ENCODE results near the gene DHRS1.

DHRS1 gene
- 1.9 to 22.6 (median 8.1) reads per million in 9 experiments for total RNA-seq

DNA sequence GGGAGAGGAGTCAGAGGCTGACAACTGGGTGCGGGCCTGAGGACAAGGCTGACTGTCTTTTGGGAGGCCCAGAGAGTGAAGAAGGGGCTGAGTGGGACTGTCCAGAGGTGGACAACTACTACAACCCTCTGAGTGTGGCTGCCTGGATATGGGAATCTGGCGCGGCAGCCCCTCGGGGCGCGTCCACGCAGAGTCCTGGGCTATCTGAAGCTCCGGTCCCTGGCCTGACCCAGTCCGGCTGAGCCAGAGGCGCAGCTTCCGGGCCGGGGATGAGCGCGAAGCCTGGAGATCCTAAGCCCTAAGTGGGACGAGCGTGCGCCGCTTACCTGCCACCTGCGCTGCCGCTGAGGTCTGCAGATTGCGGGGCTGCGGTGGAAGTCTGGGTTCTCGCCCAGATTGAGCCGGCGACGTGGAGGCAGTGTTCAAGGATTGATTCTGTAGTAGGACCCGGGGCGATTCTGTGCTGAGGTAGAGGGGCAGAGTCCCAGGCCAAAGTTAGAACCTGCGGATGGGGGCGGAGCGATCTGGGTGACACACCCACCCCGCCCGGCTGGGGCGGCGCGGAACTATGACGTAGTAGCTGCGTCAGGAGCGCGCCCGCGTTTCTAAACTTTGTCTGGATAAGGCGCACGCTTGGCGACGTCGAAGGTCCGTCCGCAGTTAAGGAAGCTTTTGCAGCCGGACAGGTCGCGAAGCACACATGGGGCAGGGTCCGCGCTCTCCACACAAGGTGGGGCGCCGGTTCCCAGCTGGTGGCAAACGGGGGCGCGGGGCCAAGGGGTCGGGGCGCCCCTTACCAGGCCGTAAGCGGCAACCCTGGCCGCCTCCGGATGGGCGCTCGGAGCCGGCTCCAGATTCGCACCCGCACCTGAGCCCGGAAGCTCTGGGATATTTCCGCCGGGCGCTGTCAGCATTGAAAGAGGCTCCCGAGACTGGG lies at the start of gene DHRS1, which contains the start of gene NOP9:
Gene DHRS1 (minus strand): TSS at position 526 of the 937 bp plus-strand sequence. CDS start 674 bp downstream, outside the sequence.
Gene NOP9 (plus strand): TSS at position 596 of the 937 bp plus-strand sequence. CDS start 105 bp downstream, at position 701.
- Mint-ChIP-seq H3K4me1 (ENCODE audit: low read depth in 2 of 2) (peaks cover 33 to 51% of the 10 kb centered on the region in 2 donors), H3K4me3 (peak within 1 kb of the TSS; percentile 89 to 91), H3K27me3 (no peaks in the 10 kb centered on the region), H3K36me3 (ENCODE audit: insufficient read depth) (peaks cover 50% of the 10 kb centered on the region), H3K9me3 (no peaks in the 10 kb centered on the region), H3K27ac (peak within 1 kb of the TSS; percentile 91 to 96)
- ATAC-seq (replicated peaks) (peak; percentile 82), DNase-seq (peak; percentile 93 to 95 (median 93))

DNA sequence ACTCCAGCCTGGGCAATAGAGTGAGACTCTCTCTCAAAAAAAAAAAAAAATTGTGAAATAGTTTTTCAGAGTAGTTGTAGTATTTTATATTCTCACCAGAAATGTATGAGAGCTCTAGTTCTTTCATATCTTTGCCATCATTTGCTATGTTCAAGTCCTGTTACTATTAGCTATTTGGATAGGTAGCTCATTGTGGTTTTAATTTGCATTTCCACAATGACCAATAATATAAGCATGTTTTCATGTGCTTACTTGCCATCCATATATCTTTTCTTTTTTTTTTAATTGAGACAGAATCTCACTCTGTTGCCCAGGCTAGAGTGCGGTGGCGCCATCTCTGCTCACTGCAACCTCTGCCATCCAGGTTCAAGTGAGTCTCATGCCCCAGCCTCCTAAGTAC lies 48.6 kb upstream of the DHRS1 start:
- Mint-ChIP-seq H3K9me3 (no peaks in the 10 kb centered on the region), H3K4me3 (no peak overlapping the region), H3K4me1 (ENCODE audit: low read depth in 2 of 2) (no peaks in the 10 kb centered on the region), H3K27me3 (peaks cover 70 to 75% of the 10 kb centered on the region in 2 donors), H3K36me3 (ENCODE audit: insufficient read depth) (no peaks in the 10 kb centered on the region), H3K27ac (no peak overlapping the region)
- DNase-seq (no peak), ATAC-seq (replicated peaks) (no peak)

DNA sequence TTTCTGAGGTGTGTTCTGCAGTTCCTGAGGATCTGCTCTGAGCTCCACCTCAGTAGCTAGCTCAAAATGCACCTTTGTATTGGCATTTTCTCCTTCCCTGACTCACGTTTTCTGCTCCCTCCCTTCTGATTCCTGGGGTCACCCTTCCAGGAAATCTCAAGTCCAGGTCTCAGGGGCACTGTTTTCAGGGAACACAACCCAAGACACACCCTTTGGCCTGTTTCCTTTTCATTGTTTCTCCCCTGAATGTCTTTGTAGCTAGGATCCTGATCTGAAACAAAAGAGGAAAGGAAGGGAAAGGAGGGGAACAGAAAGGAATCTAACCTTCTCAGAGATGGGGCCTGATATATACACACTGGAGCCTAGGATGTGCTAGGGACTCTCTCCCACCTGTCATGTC lies 47.6 kb upstream of the DHRS1 start:
- no peak for DNase-seq
- no peak overlapping the region for H3K4me3 Mint-ChIP-seq
- no peaks in the 10 kb centered on the region for H3K36me3 Mint-ChIP-seq (ENCODE audit: insufficient read depth)
- no peak overlapping the region for H3K27ac Mint-ChIP-seq
- ATAC-seq (replicated peaks), result no peak
- H3K9me3 Mint-ChIP-seq, result no peaks in the 10 kb centered on the region
- no peaks in the 10 kb centered on the region for H3K4me1 Mint-ChIP-seq (ENCODE audit: low read depth in 2 of 2)
- peaks cover 64 to 73% of the 10 kb centered on the region in 2 donors for H3K27me3 Mint-ChIP-seq

DNA sequence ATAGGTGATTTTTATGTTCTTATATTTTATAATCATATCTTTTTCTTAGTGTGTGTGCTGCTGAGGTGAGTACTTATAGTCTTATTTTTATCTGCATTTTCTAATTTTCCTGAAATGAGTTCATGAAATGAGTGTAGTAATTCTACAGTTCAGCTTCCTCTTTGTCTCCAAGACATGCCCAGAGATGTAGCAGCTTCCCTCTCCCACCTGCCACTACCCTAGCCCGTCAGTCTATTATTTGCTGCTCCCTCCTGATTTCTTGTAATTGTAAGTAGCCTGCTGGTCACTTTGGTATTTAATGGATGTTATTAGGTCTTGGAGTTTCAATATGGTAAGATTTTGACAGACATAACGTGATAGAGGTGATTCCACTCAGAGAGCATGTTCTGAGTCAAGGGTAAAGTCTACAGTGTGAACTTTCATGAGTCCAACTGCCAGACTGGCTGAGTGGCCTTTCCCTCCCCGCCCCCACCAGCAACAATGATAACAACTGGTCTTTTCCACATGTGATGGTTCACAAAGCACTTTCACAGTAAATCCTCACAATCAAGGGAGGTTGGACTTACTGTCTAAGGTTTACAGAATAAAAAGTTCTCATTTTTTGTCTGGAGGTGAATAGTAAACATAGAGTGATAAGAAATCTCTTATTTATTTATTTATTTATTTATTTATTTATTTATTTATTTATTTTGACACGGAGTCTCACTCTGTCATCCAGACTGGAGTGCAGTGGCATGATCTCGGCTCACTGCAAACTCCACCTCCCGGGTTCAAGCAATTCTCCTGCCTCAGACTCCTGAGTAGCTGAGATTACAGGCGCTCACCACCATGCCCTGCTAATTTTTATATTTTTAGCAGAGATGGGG lies 44.4 kb upstream of the DHRS1 start:
- ATAC-seq (replicated peaks) (no peak), DNase-seq (no peak)
- no peak overlapping the region for H3K27ac Mint-ChIP-seq
- no peak overlapping the region for H3K4me3 Mint-ChIP-seq
- peaks cover 5 to 6% of the 10 kb centered on the region in 2 donors for H3K4me1 Mint-ChIP-seq (ENCODE audit: low read depth in 2 of 2)
- H3K36me3 Mint-ChIP-seq (ENCODE audit: insufficient read depth), result no peaks in the 10 kb centered on the region
- no peaks in the 10 kb centered on the region for H3K9me3 Mint-ChIP-seq
- peaks cover 40 to 43% of the 10 kb centered on the region in 2 donors for H3K27me3 Mint-ChIP-seq

DNA sequence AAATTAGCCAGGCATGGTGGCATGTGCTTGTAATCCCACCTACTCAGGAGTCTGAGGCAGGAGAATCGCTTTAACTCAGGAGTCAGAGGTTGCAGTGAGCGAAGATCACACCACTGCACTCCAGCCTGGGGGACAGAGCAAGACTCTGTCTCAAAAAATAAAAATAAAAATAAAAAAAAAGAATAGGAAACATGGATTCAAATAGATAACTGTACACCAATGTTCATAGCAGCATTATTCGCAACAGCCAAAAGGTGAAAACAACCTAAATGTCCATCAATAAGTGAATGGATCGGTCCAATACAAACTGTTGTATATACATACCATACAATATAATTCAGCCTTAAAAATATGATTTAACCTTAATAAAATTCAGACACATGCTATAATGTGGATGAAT lies 43.3 kb upstream of the DHRS1 start:
- DNase-seq (no peak), ATAC-seq (replicated peaks) (no peak)
- Mint-ChIP-seq H3K27me3 (peaks cover 34 to 43% of the 10 kb centered on the region in 2 donors), H3K4me3 (no peak overlapping the region), H3K9me3 (no peaks in the 10 kb centered on the region), H3K36me3 (ENCODE audit: insufficient read depth) (peaks cover 6% of the 10 kb centered on the region), H3K27ac (no peak overlapping the region), H3K4me1 (ENCODE audit: low read depth in 2 of 2) (peaks cover 13% of the 10 kb centered on the region in 2 donors)

DNA sequence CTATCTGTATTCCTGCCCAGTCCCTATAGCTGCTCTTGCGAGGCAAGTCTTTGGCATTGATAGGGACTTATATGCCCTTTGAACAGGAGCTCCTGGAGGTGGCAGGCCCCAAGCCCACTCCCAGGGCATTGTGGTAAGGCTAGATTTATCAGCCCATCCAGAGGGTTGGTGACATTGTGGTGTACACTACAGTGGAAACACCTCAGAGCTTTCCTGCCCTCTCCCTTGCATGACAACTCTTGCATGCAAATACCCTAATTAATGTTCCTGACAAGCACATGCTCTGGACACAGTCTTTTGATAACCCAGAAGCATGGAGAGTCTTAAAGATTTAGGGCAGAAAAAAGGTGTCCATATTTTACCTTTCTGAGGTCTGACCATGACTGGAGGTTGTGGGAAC lies 41.0 kb upstream of the DHRS1 start:
- no peak for DNase-seq
- H3K36me3 Mint-ChIP-seq (ENCODE audit: insufficient read depth), result peaks cover 12% of the 10 kb centered on the region
- peaks cover 21 to 34% of the 10 kb centered on the region in 2 donors for H3K27me3 Mint-ChIP-seq
- H3K27ac Mint-ChIP-seq, result no peak overlapping the region
- no peaks in the 10 kb centered on the region for H3K9me3 Mint-ChIP-seq
- H3K4me1 Mint-ChIP-seq (ENCODE audit: low read depth in 2 of 2), result peaks cover 17 to 25% of the 10 kb centered on the region in 2 donors
- no peak for ATAC-seq (replicated peaks)
- H3K4me3 Mint-ChIP-seq, result peak overlapping the region in 1 of 2 donors; percentile 90

DNA sequence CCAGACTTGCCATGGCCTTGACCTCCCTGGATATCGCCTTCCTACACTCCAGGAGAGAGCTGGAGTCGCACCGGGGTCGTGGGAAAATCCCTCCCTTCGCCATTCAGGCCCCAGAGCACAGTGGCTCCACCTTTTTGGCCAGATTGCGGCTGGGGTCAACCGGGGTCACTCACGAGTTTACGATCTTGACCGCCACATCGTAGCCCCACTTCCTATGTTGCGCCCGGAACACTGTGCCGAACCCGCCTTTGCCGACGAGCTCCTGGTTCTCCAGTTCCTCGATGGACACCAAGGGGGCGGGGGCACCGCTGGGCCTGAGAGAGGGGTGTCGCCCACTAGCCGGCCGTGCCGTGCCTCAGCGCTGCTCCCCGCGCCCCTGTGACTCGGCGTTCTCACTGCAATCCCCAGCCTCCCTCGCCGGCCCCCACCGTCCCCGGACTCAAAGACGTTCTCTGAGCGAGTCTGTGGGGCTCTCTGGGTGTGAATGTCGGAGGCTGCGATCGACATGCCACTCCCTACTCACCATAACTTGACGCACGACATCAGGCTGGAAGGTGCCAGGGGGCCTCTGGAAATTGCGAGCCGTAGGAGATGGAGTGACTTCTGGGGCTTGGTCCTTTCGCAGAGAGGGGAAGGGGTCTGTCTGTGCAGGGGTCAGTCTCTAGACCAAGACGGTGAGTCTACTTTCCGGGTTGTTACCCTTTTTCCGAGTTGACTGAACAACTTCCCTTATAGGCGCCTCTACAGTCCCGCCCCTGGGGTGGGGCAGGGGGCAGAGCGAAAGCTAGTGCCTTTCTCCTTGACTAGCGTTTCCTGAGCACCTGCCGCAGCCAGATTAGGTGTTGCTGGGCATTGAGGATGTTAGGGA lies 39.9 kb upstream of the DHRS1 start, which contains the start of gene RIPK3:
Gene RIPK3 (minus strand): TSS at position 708 of the 868 bp plus-strand sequence. CDS start 165 bp downstream, at position 543.
- H3K9me3 Mint-ChIP-seq, result no peaks in the 10 kb centered on the region
- peak within 1 kb of the TSS; percentile 90 for H3K4me3 Mint-ChIP-seq
- H3K4me1 Mint-ChIP-seq (ENCODE audit: low read depth in 2 of 2), result peaks cover 25 to 32% of the 10 kb centered on the region in 2 donors
- peak within 1 kb of the TSS; percentile 84 to 93 for H3K27ac Mint-ChIP-seq
- H3K36me3 Mint-ChIP-seq (ENCODE audit: insufficient read depth), result peaks cover 15% of the 10 kb centered on the region
- DNase-seq, result peak; percentile 52 to 65 (median 54)
- ATAC-seq (replicated peaks), result peak; percentile 89
- H3K27me3 Mint-ChIP-seq, result peaks cover 11 to 34% of the 10 kb centered on the region in 2 donors

DNA sequence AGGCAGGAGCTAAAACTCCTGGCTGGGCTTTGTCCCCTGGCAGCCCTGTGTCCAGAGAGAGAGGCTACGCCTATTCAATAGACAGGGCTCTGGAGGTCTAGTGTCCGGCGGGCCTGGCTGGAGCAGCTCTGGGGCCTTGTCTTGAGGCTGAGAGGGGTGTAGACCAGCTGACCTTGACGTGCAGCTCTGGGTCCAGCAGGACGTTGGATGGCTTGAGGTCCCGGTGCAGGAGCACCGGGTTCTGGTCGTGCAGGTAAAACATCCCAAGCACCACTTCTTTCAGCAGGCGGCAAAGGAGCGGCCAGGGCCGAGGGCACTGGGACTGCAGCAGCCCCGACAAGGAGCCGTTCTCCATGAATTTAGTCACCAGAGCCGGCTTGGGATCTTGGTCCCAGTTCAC lies 39.3 kb upstream of the DHRS1 start:
- H3K27ac Mint-ChIP-seq, result peak overlapping the region; percentile 84 to 93

DNA sequence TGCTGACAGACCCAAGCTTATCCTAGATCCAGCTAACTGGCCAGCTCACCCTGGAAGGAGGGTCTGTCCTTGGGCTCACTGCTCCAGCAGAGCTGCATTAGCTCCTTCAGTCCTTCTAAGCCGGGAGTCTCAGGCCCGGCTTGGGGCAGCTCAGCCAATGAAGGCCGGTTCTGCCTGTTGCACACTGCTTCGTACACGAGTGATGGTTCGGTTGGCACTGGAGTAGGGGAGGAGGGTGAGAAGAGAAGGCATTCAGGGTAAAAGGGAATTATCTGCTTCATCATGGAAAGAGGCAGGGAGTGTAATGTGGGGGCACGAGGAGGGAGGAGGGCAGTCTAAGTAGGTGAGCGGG lies 38.2 kb upstream of the DHRS1 start:
- H3K27me3 Mint-ChIP-seq, result peaks cover 6 to 26% of the 10 kb centered on the region in 2 donors
- no peak overlapping the region for H3K27ac Mint-ChIP-seq
- DNase-seq, result no peak
- no peaks in the 10 kb centered on the region for H3K9me3 Mint-ChIP-seq
- peaks cover 29 to 36% of the 10 kb centered on the region in 2 donors for H3K4me1 Mint-ChIP-seq (ENCODE audit: low read depth in 2 of 2)
- H3K36me3 Mint-ChIP-seq (ENCODE audit: insufficient read depth), result peaks cover 20% of the 10 kb centered on the region
- peak overlapping the region; percentile 90 for H3K4me3 Mint-ChIP-seq
- ATAC-seq (replicated peaks), result no peak

More for the DNA sequence above, 39.3 kb upstream of the DHRS1 start:
- no peaks in the 10 kb centered on the region for H3K9me3 Mint-ChIP-seq
- ATAC-seq (replicated peaks) (no peak), DNase-seq (no peak)
- H3K4me3 Mint-ChIP-seq, result peak overlapping the region; percentile 90
- peaks cover 11 to 32% of the 10 kb centered on the region in 2 donors for H3K27me3 Mint-ChIP-seq
- H3K36me3 Mint-ChIP-seq (ENCODE audit: insufficient read depth), result peaks cover 15% of the 10 kb centered on the region
- H3K4me1 Mint-ChIP-seq (ENCODE audit: low read depth in 2 of 2), result peaks cover 25 to 32% of the 10 kb centered on the region in 2 donors

DNA sequence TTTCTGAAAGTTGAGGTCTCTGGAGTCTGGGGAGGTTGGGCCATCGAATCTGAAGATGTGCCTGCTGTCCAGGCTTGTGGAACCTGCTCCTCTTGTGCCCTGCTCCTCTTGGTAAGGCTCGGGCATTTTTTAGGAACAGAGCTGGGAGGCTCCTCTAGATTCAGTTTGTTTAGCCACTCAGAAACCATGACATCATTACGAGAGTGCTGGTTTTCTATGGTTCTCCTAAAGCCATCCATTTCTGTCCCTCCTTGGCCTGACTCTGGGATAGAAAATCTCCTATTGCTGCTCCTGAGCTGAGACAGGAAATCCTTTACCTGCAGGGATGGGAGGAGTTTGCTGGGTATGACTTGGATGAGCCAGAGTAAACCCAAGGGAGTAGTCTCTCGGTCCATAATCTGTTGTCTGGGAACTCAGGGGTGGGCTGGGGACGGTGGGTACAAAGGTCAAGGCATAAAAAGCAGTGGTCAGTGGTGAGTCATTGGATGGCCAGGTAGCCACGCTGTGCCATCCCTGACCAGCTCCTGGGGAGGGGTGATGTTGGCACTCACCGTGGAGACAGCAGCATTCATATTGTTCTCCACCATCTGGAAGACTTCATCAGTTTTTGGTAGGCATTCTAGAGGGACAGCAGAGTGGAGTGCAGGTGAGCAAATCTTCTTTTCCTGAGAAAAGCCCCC lies 37.7 kb upstream of the DHRS1 start:
- no peak for ATAC-seq (replicated peaks)
- Mint-ChIP-seq H3K36me3 (ENCODE audit: insufficient read depth) (peaks cover 25% of the 10 kb centered on the region), H3K27ac (no peak overlapping the region), H3K4me3 (peak overlapping the region in 1 of 2 donors; percentile 90), H3K4me1 (ENCODE audit: low read depth in 2 of 2) (peaks cover 33 to 38% of the 10 kb centered on the region in 2 donors), H3K9me3 (no peaks in the 10 kb centered on the region), H3K27me3 (peaks cover 9 to 25% of the 10 kb centered on the region in 2 donors)
- DNase-seq, result no peak

DNA sequence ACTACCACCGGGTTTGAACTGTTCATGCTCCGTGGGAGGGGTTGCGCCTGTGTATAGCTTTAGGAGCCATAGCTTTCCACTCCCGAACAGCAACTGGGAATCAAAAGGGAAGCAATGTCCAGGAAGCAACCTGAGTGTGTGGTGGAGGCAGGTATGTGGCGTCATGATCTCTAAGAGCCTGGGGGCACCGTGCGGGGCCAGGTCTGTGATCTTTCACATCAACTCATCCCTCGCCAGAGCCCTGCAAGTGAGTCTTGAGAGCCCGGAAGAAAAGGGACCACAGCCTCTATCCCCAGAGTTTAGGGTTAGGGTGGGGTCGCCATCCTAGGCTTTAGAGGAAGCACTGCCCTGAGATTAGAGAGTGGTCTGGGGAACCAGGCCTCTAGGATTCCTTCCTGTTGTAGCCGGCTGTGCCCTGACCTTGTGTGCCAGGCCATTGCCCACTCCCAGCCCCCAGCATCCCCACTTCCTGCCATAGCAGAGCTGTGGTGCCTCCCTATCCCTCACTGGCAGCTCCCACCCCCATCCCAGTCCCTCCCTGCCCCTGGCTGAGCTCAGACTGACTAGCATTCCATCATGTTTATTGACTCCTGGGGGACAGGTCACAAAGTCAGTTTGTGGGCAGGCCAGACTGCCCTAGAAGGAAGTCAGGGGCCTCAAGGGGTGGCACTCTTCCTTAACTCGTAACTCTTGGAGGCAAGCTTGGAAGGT lies 36.0 kb upstream of the DHRS1 start:
- Mint-ChIP-seq H3K4me3 (peak overlapping the region in 1 of 2 donors; percentile 38), H3K4me1 (ENCODE audit: low read depth in 2 of 2) (peaks cover 49 to 51% of the 10 kb centered on the region in 2 donors), H3K27me3 (peaks cover 4 to 25% of the 10 kb centered on the region in 2 donors), H3K9me3 (no peaks in the 10 kb centered on the region), H3K36me3 (ENCODE audit: insufficient read depth) (peaks cover 31% of the 10 kb centered on the region), H3K27ac (no peak overlapping the region)
- ATAC-seq (replicated peaks), result no peak
- no peak for DNase-seq
